SW 1271 (cell line): ENCODE measurements around the gene DOK3.
"Not testable (repeated sequence)": the region's sequence is repeated elsewhere in the genome, so short reads cannot be mapped to it uniquely, and the experiment has no call there.

Experiments used
- DNase-seq, 2 experiments: peaks; one replicate each; lab custom pipeline; 2025; lab: John Stamatoyannopoulos, UW

Gene DOK3

GRCh38 chr5:177497292-177498012 is 12.2 kb downstream of the DOK3 start, which contains the start of gene PDLIM7:
PDLIM7 (minus strand) TSS chr5:177497604; CDS start chr5:177496512, 1,092 bp downstream.
- DNase-seq, result peak; percentile 88 to 97

GRCh38 chr5:177496727-177497291 is 12.8 kb downstream of the DOK3 start:
- DNase-seq, result peak; percentile 57 to 66

GRCh38 chr5:177496070-177496726 is 13.4 kb downstream of the DOK3 start:
- DNase-seq, result peak; percentile 67 to 80

- peak in 1 of 2 experiments; percentile 60 for DNase-seq
Measured at GRCh38 chr5:177495243-177496060, 14.2 kb downstream of the DOK3 start.

GRCh38 chr5:177494346-177495195 is 15.1 kb downstream of the DOK3 start:
- DNase-seq, result peak; percentile 78 to 85

- no peak for DNase-seq
Measured at GRCh38 chr5:177493795-177494345, 15.8 kb downstream of the DOK3 start.

GRCh38 chr5:177492841-177493240 is 16.8 kb downstream of the DOK3 start:
- no peak for DNase-seq

GRCh38 chr5:177491983-177492746 is 17.5 kb downstream of the DOK3 start:
- no peak for DNase-seq

GRCh38 chr5:177491429-177491945 is 18.1 kb downstream of the DOK3 start:
- DNase-seq, result no peak

- DNase-seq, result no peak
Measured at GRCh38 chr5:177490992-177491391, 18.6 kb downstream of the DOK3 start.

- DNase-seq, result no peak
Measured at GRCh38 chr5:177490311-177490991, 19.2 kb downstream of the DOK3 start.

- DNase-seq, result no peak
Measured at GRCh38 chr5:177489119-177489716, 20.4 kb downstream of the DOK3 start.

GRCh38 chr5:177487975-177488374 is 21.7 kb downstream of the DOK3 start:
- no peak for DNase-seq

- no peak for DNase-seq
Measured at GRCh38 chr5:177487144-177487543, 22.5 kb downstream of the DOK3 start.

GRCh38 chr5:177486256-177486655 is 23.4 kb downstream of the DOK3 start:
- DNase-seq, result no peak

GRCh38 chr5:177485753-177486152 is 23.9 kb downstream of the DOK3 start:
- DNase-seq, result not testable (repeated sequence)

GRCh38 chr5:177484902-177485549 is 24.6 kb downstream of the DOK3 start:
- DNase-seq, result no peak
